Stimulated activated CD4-positive, alpha-beta T cell treated with anti-CD3 and anti-CD28 coated beads, Interleukin-1b, Interleukin-23, amount 100 ng/mL, for 4 hours (primary cell): ENCODE results near the gene RBM33.
A peak's percentile ranks its signal among the peaks of the same experiment; 100 is the strongest.

Experiments used
- DNase-seq, 2 donors: peaks; one replicate each; pipeline ENCODE4 v3.0.0-alpha.2; 2020; ENCODE audit warnings: low read depth in 2 of 2

Gene RBM33

DNA sequence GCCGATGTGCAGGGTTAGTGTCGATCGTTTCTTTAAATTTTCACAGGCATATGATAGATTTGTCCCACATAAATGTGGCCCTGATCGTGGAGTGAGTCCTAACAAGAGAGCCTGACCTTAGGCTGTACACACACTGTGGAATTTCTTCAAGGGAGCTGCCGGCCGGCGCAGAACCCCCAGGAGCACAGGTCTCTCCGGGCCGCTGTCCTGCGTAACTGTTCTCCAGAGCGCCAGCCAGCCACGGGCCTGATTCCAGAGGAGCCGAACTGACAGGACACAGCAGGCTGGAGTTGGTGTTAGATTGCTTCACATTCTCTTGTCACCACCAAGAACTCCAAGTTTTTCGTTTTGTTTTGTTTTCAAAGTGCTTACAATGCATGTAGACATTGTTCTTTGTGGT is 130.5 kb downstream of the RBM33 start:
- no peak for DNase-seq

DNA sequence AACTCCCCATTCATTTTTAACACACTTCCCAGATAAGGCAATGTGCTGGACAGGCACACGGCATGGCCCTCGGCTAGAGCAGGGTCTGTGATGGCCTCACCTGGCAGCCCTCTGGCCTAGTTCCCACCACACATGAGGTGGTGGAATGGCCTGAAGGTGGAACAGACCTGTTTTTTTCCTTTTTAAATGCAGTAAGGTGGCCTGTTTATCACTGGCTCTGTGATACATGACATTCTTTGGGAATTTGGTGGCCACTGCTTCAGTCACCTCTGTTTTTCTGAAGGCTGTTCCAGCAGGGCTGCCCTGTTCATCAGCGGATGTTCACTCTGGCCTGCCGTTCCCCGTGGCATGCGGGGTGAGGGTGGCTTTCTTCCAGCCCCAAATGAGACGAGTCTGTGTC is 131.2 kb downstream of the RBM33 start:
- no peak for DNase-seq

GRCh38 chr7:155776606-155777005 is 132.1 kb downstream of the RBM33 start:
- no peak for DNase-seq

DNA sequence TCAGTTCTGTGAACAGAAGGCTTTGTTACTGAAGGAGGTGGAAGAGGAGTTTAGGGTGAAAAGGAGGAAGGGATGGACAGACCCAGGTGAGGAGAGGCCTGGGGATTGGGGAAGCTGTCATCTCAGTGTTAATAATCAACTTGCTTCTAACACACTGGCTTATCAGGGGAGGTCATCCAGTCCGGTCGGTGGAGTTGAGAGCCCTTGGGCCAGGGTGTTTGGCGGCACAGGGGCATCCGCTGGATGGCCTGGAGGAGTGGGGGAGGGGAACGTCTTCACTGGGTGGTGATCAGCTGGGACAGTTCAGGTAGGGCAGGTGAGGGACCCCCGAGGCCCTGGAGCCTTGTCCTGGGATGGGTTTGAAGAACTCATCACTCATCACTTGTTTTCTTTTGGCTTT is 133.9 kb downstream of the RBM33 start:
- DNase-seq: no peak

GRCh38 chr7:155780884-155781283 is 136.4 kb downstream of the RBM33 start:
- no peak for DNase-seq

DNA sequence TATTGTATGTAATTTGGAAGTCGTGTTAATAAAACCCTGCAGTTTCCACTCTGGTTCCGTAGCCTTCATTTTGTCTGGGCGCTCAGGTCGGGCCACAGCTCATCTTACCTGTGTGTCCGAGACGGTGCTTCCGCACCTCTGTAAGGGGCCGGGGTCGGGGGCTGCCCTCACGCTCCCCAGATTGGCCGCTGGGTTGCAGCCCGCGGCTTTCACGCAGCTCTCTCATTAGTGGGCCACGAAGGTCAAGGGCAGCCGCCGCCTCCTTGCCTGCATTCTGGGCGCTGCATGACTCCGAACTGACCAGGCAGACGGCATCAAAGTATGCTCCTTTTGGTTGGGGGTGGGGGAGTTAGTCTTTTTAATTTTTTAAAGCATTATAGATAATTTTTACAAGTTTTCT is 137.0 kb downstream of the RBM33 start:
- no peak for DNase-seq

- DNase-seq: no peak
Measured at GRCh38 chr7:155782466-155782865, 138.0 kb downstream of the RBM33 start.

DNA sequence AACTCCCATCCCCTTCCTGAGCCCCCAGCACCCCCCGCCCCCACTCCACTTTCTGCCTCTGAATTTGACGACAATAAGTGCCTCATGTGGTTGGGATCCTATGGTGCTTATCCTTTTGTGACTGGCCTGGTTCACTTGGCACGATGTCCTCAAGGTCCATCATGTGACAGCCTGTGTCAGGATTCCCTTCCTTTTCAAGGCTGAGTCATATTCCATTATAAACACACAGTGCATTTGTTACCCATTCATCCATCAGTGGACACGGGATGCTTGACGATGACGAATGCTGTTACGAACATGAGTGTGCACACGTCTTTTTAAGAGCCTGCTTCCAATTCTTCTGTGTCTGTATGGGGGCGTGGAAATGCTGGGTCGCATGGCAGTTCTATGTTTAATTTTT is 141.1 kb downstream of the RBM33 start:
- DNase-seq: no peak

DNA sequence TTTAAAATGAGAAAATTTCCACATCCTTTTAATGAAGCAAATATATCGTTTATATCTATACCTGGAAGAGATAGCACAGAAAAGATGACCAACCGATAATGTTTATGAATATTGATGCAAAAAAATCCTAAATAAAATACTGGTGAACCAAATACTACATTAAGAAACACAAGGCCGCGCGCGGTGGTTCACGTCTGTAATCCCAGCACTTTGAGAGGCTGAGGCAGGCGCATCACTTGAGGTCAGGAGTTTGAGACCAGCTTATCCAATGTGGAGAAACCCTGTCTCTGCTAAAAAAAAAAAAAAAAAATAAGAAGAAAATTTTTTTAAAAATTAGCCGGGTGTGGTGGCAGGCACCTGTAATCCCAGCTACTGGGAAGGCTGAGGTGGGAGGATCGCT is 142.0 kb downstream of the RBM33 start:
- DNase-seq: no peak

GRCh38 chr7:155787171-155787851 is 142.8 kb downstream of the RBM33 start:
- DNase-seq: no peak

- DNase-seq: no peak
Measured at GRCh38 chr7:155788616-155789000, 144.1 kb downstream of the RBM33 start.

- DNase-seq: no peak
Measured at GRCh38 chr7:155789001-155789725, 144.7 kb downstream of the RBM33 start.

DNA sequence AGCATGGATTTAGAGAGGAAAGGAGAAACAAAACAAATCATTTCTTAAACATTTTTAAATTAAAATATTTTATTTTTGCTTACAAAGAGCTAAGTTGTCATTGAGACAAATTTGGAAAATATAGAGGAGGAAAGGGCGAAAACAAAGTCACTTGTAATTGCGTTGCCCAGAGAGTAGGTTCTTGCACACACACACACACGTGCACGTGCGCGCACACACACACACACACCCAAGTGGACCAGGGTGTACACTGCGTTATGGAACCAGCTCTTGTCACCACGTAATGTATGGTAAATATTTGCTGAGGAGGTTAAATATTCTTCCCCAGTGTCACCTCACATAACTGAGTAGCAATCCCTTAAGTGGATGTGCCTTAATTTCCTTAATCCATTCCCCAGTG is 146.2 kb downstream of the RBM33 start:
- DNase-seq: no peak

DNA sequence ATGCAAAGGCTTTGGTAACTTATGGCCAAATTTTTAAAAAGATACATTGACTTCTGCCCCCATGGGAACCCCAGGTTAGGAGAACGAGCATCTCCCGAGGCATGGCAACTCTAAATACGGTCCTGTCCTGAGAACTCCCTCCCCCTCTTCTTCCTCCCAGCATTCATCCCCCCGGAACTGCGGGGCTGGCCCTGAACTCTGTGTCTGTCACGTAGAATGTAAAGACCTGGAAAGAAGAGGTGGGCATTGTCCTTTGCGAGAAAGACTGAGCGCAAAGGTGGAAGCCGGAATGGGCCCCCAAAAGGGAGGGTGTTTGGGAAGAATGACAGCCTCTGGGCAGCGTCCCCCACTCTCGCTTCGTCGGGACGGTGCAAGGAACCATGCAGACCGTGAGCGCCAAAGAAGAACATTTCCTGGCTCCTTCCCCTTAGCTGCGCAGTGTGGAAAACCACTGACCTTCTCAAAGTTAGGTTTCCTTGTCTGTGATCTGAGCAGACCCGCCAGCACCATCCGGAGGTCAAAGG is 146.8 kb downstream of the RBM33 start:
- DNase-seq: no peak

DNA sequence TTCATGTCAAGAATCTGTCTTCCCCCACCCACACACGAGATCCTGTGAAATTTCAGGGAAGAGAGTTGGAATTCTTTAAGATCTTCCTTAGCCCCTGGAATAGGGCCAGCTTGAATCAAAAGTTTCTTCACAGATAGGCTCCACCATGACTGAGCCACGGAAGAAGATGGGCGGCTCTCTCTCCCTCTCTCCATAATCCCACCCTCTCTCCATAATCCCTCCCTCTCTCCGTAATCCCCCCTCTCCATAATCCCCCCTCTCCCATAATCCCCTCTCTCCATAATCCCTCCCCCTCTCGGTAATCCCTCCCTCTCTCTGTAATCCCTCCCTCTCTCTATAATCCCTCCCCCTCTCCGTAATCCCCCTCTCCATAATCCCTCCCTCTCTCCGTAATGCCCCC is 147.4 kb downstream of the RBM33 start:
- DNase-seq: no peak

DNA sequence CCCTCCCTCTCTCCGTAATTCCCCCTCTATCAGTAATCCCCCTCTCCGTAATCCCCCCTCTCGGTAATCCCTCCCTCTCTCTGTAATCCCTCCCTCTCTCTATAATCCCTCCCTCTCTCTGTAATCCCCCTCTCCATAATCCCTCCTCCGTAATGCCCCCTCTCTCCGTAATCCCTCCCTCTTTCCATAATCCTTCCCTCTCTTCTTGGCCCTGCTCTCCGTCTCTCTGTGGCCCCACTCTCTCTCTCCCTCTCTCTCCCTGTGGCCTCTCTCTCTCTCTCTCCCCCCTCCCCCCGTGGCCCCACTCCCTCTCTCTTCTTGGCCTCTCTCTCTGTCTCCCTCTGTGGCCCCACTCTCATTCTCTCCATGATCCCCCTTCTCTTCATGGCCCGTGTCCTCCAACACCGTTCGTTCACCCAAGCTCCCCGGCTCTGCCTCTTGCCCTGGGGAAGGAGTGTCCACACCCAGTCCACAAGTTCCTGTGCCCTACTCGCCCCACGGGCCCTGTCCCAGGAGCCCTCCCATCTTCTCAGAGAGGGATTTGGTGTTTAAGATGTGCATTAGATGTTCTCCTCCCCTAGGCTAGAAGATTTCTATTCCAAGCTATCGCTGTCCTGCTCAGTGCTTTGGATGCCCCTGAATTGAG is 148.0 kb downstream of the RBM33 start:
- no peak for DNase-seq

DNA sequence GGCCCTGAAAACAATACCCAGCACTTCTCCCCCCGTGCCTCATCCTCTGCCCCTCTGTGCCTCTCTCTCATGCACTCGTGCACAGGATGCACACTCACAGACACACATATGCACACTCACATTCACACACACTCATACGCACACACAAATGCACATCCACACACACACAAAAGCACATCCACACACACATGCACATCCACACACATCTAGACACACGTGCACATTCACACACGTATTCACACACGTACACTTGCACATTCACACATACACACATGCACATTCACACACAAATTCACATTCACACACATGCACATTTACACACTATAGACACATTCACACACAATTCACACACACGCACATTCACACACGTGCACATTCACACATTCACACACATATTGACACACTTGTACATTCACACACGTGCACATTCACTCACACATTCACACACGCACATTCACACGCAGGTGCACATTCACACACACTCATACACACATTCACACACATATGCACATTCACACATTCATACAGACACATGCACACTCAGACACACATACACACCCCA is 148.6 kb downstream of the RBM33 start:
- DNase-seq: no peak

DNA sequence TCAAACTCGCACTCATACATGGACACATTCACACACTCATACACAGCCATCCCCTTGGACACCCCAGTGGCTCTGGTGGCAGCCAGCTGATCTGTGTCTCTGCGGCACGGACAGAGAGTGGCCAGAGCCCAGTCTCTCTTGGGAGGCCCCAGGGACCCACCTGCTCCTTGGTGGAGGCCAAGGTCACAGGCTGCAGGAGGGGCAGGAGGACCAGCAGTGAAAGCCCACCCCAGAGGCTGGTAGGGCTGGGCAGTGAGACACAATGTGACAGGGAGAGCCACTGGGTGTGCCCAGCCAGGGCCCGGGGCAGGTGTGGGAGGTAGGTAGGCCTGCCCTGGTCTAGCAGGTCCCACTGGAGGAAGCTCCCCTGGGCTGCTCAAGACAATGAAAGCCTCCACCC is 149.3 kb downstream of the RBM33 start:
- DNase-seq: no peak

DNA sequence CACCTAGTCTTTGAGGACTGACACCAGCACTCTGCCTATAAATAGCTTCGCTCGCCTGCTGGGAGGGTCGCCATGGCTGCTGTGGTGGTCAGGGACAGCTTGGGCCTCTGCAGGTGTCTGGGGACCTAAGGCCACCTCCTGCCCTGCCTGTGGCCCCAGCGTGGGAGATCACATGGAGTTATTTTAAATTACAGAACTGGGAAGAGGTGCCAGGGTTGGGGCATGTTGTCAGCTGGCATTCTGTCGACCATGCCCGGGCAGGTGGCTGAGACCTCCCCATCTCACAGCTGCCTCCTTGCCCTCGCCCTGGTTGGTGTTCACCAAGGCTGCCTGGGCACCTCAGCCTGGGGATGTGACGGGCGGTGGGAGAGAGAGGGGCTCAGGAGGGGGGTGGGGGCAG is 149.7 kb downstream of the RBM33 start:
- DNase-seq: no peak

DNA sequence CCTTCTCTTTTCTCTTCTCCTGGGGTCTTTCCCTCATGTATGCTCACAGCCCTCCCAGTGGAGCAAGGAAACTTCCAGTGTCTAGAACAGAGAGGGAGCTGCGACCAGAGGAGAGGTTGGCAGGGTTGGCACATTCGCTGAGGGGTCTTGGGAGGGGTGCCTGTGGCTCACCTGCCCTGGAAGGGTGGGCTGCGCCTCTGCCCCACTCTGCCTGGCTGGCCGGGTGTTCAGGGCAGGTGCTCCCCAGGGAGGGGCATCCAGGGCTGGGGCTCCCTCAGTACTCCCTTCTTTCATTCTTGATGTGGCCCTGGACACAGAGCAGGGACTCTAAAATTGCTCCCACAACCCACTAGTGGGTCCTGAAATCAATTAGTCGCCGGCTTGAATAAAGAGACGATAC is 150.9 kb downstream of the RBM33 start:
- DNase-seq: no peak

DNA sequence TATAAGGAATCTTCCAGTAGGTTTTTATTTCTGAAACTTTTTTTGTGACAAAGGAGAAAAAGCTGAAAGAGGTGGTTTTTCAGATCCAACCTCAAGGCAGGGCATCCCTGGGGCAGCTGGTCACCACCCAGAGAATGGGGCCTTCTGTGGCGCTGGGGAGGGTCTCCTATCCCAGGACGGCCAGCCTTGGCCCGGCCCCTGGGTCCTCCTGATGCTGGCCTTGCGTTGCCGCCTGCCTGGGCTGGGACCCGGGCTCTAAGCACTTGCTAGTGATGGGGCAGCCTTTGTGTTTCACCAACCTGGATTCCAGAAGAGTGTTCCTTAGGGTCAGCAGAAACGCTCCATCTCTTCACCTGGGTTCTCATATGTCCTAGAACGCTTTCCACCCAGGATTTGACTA is 151.5 kb downstream of the RBM33 start:
- no peak for DNase-seq

DNA sequence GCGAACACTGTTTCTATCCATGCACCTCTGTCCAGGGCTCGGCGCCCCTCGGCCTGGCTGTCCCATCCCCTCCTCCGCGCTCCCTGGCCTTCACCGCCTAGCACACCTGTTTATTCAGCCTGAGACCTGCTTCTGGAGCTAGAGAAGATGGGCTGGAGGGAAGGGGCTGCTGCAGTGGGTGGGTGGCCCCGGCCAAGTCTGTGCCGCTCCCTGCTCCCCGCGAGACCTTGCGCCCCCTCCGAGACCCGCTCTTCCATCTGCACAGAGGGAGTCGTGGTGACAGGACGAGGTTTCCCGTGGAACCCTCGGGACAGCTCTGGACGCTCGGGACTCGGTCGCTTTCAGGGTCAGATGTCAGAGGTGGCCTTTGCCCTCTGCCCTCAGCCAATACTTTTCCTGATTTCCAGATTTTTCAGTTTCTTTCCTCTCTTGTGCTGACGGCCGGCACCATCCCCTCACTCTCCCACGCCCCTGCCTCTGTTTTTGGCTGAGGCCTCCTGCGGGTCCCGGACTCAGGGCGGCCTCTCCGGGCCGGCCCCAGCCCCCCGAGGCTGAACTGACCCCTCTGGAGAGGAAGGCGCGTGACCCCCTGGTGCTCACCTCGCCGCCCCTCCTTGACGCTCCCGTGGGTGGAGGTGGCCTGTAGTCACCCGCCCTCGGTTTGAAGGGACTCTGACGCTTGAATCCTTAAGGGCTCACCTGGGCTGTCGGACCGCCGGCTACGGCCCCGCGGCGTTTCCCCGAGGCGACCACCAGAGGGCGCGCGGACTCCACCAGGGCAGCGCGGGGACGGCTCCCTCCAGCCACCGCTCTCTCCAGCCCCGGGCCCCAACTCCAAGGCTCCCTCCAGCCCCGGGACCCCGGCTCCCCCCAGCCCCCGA is 152.2 kb downstream of the RBM33 start:
- DNase-seq: peak; percentile 59 to 71
